HG03342 (cell line): ENCODE data around the gene ATP1B2.
"Not testable (repeated sequence)": the region's sequence is repeated elsewhere in the genome, so short reads cannot be mapped to it uniquely, and the experiment has no call there.

Source experiments
- ATAC-seq: cut with Tn5 transposase; IDR thresholded peaks from one replicate; pipeline ENCODE4 v1.9.1; 2021; ENCODE audit warnings: mild to moderate bottlenecking, moderate library complexity; ENCODE audit not compliant: unreplicated experiment

The ATP1B2 gene

DNA sequence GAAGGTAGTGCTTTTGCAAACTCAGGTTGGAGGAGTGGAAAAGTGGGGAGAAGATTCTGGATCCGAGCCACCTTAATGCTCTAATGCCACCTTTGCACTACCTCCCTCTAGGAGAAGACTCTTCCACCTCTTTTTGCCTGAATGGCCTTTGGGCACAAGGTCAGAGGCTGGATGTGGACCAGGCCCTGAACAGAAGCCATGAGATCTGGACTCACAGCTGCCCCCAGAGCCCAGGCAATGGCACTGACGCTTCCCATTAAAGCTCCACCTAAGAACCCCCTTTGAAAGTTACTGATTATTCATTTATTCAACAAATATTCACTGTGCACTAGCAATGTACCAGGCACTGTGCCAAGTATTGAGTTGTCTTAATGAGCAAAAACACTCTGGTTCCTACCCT lies 17.6 kb upstream of the ATP1B2 start:
- no peak for ATAC-seq

DNA sequence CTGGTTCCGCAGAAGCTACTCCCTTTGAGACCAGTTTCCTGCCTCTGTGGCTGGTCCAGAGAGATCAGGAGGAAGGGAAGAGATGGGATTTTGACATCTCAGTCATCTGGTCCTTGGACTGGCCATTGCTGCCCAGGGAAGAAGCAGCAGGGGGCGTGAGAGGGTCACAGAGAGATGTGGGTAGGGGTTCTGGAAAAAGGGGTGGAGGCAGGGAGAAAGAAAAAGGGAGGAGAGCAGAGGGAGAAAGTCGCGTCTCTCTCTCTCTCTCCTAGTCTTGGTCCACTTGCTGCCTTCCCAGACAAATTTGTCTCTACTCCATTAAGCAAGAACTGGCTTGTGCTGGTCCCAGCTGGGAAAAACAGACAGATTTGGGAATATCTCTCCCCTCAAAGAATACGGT lies 16.3 kb upstream of the ATP1B2 start:
- ATAC-seq = no peak

DNA sequence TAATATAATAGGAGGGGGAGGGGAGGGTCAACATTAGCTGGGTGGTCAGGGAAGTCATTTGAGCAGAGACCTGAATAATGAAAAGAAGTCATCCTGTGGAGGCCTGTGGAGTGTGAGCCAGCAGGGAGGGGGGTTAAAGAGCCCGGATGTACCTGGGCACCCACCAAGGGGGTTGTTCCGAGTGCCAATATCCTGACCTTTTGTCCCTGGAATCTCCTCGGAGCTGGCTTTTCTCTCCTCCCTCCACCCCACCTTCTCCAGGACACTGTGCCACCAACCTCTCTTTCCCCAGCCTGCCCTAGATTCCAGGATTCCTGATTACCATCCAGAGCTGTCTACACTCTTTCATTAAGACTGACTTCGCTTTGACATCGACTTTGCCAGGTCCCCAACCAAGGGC lies 14.6 kb upstream of the ATP1B2 start:
- ATAC-seq = no peak

DNA sequence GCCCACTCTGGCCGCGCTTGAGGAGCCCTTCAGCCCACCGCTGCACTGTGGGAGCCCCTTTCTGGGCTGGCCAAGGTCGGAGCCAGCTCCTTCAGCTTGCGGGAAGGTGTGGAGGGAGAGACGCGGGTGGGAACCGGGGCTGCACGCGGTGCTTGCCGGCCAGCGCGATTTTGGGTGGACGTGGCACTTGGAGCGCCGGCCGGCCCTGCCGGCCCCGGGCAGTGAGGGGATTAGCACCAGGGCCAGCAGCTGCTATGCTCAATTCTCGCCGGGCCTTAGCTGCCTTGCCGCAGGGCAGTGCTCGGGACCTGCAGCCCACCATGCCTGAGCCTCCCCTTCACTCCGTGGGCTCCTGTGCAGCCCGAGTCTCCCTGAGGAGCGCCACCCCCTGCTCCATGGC lies 9.9 kb upstream of the ATP1B2 start:
- ATAC-seq = no peak

DNA sequence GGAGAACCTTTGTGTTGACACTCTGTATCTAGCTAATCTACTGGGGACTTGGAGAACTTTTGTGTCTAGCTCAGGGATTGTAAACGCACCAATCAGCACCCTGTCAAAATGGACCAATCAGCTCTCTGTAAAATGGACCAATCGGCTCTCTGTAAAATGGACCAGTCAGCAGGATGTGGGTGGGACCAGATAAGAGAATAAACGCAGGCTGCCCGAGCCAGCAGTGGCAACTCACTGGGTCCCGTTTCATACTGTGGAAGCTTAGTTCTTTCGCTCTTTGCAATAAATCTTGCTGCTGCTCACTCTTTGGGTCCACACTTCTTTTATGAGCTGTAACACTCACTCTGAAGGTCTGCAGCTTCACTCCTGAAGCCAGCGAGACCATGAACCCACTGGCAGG lies 9.1 kb upstream of the ATP1B2 start:
- not testable (repeated sequence) for ATAC-seq

DNA sequence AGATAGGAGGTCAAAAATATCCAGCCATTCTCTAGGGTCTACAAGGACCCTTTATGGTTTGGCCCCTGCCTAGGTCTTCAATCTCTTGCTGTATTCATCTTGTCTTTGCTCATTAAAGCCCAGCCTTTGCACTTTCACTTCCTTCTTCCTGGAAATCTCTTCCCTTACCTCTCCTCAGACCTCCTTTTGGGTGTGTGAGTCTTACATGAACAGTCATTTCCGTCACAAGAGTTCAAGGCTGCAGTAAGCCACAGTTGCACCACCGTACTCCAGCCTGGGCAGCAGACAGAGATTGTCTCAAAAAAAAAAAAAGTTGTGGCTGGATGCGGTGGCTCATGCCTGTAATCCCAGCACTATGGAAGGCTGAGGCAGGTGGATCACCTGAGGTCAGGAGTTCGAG lies 6.0 kb upstream of the ATP1B2 start:
- no peak for ATAC-seq

DNA sequence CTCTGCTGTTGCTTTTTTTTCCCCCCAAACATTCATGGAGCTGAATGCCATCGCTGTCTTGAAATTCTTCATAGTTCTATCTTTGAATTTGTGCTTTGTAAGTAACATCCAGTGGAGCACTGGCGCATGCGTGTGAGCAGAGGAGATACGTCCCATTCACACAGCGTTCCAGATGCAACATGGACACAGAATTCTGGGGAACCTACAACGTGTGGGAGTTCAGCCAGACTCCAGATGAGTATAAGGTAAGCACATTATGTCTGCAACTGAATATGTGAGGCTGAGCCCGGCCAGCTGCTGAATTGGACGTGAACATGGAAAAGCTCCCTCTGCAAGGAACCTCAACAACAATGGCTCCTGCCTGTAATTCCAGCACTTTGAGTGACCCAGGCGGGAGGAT lies 4.3 kb upstream of the ATP1B2 start:
- no peak for ATAC-seq

DNA sequence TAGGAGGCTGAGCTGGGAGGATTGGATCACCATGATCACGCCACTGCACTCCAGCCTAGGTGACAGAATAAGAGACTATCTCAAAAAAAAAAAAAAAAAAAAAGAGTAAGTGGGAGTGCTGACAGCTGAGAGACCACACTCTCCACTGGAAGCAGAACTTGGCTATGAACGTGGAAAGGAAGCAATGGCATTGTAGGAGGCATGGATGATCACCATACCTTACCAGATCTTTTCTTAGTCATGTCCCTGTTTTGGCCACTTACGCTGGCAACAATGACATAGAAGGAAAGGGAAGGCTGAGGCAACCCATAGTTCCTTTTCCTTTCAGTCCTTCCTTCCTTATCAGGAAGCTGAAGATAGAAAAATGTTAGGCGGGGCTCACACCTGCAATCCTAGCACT lies 3.7 kb upstream of the ATP1B2 start:
- ATAC-seq = no peak

DNA sequence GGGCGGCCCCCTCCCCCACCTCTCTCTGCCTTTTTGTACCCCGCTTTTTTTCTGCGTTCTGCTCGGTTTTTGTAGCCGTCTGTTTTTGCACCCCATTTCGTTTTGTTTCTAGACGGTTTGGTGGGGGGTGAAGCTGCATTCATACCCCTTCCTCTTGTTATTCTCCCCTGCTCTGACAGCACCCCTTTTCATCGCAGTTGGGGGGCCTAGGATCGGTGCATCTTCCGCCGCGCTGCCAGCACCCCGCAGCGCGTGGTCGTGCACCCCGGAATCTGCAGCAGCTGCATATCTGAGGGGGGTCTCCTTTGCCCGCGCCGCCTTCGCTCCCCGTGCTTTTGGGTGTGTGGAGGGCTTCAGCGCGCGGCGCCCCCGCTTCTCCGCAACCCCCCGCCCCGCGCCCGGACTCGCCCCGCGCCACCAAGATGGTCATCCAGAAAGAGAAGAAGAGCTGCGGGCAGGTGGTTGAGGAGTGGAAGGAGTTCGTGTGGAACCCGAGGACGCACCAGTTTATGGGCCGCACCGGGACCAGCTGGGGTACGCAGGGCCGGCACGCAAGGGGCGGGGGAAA lies 455 bp downstream of the ATP1B2 start:
- ATAC-seq = no peak

DNA sequence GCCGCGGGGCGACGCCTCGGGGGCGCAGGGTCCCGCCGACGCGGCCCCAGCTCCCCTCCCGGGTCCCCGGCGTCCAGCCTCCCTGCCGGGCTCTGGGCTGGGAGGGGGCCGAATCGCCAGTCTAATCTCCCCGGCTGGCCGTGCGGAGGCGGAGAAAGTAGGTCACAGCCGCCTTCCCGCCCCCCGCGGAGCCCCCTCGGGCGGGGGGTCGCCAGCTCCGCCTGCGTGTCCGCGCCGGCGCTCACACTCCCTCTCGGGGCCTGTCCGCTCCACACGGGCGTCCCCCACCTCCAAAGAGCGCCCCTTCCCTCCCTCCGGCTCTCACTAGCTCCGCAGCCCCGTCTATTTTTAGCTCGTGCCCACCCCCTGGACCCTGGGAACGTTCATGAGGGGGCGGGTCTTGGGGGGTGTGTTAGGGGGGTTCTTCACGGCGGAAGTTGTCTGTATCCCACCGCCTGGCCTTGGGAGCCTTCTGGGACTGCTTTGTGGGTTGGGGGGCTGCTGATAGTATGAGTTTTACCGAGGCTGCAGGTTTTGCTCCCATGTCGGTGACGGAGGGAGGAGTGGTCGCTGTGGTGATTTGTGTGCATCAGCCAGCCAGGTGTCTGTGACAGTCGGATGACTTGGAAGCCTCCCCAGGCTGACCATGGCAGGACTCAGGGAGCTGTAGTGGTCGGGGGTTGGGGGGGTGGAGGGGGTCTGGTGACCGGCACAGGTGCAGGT lies 1.1 kb downstream of the ATP1B2 start:
- no peak for ATAC-seq

DNA sequence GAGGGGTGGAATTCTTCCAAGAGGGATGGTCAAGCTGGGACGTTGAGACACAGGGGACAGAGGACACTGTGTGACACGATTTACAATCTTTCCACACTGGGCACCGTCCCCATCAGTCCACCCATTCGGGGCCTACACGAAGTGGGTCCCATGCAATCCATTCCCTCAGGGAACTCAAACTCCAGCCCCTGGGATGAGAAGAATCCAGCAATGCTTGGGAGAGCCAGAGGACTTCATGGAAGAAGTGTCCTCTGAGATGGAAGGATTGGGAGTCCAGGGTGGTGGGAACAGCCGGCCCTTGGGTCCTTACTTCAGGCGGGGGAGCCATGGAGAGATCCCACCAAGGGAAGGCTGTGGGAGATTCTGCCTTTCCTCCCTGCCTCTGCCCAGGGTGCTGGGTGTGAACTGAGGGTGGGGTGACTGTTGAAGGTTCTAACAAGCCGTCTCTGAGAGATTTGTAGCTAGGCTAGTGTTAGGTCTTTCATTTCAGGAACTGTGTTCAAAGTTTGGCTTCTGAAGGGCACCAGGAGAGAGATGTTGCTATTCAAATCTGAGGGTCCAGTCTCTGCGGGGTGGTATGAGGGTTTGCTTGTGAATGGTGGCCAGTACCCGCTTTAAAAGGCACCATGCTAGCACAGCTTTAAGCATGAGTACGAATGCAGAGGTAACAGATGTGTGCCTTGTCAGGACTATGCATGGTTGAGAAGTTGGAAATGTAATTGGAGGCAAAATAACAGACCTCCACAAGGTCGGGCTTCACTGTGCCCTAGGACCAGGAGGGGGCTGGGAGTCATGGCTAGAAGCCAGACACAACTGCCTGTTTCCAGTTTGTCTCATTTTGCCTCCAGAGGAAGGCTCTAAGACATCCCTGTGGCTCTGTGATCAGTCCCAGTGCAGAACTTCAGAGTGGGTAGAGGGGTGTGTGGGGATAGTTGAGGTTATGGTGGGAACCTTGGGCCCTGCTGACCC lies 1.9 kb downstream of the ATP1B2 start:
- no peak for ATAC-seq

DNA sequence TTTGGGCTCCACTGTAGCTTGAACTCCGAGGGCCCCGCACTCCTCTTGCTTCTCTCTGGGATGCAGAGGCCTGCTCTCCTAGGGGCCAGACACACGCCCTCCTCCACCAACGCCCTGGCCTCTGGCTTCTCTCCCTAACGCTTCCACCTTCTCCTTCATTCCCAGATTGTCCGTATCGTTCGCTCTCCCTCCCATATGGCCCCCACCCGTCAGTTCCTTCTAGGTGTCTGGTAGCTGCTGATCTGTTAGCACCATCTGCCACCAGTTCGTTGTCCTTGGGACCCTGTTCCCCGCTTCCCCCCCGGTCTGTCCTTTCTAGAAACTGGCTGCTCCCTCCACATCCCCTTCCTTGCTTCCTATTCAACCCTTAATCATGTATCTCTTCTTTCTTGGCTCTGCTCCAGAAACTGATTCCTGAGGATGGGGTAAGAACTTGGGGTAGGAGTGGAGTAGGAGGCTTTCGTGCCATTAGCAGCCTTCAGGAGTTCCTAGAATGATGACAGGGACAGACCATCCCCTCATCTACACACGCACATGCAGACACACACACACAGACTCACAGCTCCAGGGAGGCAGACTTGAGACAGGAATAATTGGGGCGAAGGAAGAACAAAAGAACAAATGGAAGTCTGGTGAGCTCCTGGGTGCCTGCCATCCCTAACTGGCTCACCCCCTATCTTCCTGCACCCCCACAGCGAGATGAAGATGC lies 4.3 kb downstream of the ATP1B2 start:
- ATAC-seq = no peak

DNA sequence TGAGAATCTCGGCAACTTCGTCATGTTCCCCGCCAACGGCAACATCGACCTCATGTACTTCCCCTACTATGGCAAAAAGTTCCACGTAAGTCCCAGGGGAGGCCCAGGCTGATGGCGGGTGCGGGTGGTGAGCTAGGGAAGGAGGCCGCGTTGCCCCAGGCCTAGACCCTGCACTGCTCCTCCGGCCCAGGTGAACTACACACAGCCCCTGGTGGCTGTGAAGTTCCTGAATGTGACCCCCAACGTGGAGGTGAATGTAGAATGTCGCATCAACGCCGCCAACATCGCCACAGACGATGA lies 4.8 kb downstream of the ATP1B2 start:
- ATAC-seq = no peak

DNA sequence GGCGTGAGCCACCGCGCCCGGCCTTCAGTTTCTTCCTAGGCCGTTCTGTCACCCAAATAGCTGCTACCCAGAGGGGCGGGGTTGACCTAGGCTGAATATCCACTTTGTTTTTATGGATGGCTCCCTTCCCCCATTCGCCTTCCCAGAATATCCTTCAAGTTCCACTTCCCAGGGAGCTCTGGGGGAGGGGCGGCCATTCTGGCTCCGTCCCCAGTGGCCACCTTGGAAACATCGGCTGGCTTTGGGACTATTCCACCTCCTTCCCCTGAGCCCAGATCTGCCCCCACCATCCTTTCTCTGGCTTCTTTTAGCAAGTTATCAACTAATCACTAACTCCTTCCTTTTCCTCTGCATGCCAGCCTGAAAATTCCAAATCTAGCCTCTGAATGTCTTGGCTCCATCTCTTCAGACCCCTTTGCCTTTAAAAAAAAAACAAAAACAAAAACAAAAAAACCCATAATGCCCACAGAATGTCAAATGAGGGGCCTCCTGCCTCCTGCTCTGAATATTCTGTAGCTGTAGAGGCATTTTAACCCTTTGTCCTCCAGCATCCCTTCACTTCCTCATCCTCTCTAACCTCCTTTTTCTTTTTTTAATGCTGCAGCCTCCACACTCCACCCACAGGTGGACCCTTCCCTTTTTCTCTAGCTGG lies 6.4 kb downstream of the ATP1B2 start:
- ATAC-seq = no peak

DNA sequence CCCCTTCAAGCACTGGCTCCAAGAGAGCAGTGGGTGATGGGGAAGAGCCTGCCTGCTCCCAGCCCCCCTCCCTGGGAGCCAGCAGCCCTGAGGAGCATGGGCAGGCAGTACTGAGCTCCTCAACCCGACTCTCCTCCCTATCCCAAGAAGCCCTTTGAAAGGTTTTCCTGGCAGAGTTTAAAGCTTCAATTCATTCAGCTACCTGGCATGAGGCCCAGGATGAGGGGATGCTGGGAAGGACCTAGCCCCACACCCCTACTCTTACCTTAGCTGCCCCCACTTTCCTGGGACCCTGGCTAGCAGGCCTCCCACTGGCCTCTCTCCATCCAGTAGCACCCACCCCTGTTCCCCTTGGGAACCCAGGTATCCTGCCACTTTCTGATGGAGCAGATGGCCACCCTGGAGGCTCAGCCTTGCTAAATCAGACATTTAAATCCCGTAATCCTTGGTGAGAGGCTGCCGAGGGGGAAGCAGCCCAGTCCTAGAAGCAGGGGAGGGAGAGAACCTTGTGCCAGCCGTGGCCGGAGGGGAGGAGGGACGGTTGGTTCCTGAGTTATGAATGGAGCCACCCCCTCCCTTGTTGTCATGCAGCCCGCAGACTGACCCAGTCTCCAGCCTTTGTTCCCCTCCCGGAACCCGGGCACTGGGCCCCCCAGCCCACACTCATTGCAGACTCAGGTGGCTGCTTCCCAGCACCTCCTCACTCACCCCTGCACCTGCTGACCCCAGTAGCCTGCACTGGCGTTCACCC lies 17.1 kb downstream of the ATP1B2 start:
- no peak for ATAC-seq

DNA sequence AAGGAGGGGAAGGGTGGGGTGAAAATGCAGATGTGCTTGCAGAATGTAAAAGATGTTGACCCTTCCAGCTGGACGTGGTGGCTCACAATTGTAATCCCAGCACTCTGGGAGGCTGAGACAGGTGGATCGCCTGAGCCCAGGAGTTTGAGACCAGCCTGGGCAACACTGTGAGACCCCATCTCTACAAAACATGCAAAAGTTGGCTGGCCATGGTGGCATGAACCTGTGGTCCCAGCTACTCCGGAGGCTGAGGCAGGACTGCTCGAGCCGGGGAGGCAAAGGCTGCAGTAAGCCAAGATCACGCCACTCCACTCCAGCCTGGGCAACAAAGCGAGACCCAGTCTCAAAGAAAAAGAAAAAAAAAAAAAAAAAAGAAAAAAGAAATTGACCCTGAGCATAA lies 17.8 kb downstream of the ATP1B2 start:
- no peak for ATAC-seq

DNA sequence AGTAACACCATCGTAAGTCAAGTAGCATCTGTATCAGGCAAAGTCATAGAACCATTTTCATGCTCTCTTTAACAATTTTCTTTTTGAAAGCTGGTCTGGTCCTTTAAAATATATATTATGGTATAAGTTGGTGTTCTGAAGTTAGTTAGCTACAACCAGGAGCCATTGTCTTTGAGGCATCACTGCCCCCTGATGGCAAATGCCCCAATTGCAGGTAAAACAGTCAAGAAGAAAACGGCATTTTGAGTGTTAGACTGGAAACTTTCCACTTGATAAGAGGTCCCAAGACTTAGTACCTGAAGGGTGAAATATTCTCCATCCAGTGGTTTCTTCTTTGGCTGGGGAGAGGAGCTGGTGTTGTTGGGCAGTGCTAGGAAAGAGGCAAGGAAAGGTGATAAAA lies 22.5 kb downstream of the ATP1B2 start:
- no peak for ATAC-seq

DNA sequence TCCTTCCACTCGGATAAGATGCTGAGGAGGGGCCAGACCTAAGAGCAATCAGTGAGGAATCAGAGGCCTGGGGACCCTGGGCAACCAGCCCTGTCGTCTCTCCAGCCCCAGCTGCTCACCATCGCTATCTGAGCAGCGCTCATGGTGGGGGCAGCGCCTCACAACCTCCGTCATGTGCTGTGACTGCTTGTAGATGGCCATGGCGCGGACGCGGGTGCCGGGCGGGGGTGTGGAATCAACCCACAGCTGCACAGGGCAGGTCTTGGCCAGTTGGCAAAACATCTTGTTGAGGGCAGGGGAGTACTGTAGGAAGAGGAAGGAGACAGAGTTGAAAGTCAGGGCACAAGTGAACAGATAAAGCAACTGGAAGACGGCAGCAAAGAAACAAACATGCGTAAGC lies 24.2 kb downstream of the ATP1B2 start:
- ATAC-seq = no peak

DNA sequence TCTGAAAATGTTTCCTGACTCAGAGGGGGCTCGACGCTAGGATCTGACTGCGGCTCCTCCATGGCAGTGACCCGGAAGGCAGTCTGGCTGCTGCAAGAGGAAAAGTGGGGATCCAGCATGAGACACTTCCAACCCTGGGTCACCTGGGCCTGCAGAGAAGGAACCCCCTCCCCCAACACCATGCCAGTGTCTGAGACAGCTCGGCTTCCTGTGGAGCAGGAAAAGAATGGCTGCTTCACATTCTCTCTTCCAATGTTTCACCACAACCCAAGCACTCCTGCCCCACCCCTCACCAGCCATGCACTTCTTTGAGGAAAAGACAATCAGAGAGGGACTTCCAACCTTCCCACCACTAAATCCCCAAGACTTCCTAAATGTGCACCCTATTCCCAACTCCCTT lies 25.8 kb downstream of the ATP1B2 start:
- ATAC-seq = no peak

DNA sequence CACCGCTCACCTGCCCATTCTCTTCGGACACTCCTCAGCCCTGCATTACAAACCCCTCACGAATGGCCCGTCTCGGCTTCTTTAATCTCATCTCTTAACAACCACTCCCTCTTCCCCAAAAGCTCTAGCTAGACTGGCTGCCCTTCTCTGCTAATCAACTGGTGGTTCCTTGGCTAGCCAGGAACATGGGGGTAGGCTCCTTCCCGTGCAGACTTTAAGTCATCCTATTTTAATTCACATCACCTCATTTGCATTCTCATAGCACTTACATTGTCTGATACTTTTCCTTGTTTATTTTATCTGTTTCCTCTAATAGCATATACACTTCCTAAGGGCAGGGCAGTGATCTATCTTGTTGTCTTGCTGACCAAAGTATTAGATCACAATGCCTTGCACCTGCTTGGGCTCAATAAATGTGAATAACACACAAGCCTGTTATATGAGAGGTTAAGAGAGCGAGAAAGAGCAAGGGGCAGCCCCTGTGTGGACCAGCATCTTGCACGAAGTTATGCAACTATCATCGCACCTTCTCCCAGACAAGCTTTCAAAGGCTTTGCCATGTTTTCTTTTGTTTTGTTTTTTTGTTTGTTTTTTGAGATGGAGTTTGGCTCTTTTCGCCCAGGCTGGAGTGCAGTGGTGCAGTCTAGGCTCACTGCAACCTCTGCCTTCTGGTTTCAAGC lies 26.8 kb downstream of the ATP1B2 start:
- no peak for ATAC-seq
